OCI-M1 (cell line): ENCODE results near the gene PICK1.
"Not testable (repeated sequence)": the region's sequence is repeated elsewhere in the genome, so short reads cannot be mapped to it uniquely, and the experiment has no call there.

Experiments used
- DNase-seq: peaks from one replicate; lab custom pipeline; 2025; lab: John Stamatoyannopoulos, UW

The PICK1 gene

GRCh38 chr22:38030311-38031133 is 26.7 kb upstream of the PICK1 start:
- DNase-seq: no peak

GRCh38 chr22:38031491-38031890 is 25.7 kb upstream of the PICK1 start:
- DNase-seq: no peak

- peak; percentile 40 for DNase-seq
Measured at GRCh38 chr22:38032681-38033521, 24.3 kb upstream of the PICK1 start.

- DNase-seq: no peak
Measured at GRCh38 chr22:38033522-38034277, 23.5 kb upstream of the PICK1 start.

DNA sequence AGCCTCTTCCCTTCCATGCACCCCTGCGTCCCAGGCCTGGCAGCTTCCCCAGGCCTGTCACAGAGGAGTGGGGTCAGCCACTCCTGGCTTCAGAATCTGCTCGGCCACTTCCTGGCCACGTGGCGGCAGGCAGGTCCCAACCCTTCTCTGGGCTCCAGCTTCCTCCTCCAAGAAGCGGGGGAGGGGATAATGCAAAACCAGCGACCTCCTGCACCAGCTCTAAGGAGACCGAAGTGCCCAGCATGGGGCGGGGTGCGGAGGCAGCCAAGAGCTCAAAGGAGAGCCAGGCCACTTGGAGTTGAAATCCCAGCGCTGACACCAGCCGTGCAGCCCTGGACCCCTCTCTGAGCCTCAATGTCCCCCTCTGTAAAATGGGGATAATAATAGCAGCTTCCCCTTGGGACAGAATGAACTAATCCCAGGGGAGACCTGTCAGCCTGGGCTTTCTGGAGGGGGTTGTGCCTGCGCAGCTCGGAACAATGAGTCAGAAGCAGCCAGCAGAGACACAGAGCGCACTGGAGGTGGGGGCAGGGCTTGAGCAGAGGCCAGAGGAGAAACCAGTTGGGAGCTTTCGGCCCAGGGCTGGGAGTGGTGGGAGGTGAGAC is 22.8 kb upstream of the PICK1 start:
- peak; percentile 75 for DNase-seq

GRCh38 chr22:38034884-38035529 is 22.2 kb upstream of the PICK1 start:
- DNase-seq: no peak

GRCh38 chr22:38035530-38035885 is 21.7 kb upstream of the PICK1 start:
- no peak for DNase-seq

DNA sequence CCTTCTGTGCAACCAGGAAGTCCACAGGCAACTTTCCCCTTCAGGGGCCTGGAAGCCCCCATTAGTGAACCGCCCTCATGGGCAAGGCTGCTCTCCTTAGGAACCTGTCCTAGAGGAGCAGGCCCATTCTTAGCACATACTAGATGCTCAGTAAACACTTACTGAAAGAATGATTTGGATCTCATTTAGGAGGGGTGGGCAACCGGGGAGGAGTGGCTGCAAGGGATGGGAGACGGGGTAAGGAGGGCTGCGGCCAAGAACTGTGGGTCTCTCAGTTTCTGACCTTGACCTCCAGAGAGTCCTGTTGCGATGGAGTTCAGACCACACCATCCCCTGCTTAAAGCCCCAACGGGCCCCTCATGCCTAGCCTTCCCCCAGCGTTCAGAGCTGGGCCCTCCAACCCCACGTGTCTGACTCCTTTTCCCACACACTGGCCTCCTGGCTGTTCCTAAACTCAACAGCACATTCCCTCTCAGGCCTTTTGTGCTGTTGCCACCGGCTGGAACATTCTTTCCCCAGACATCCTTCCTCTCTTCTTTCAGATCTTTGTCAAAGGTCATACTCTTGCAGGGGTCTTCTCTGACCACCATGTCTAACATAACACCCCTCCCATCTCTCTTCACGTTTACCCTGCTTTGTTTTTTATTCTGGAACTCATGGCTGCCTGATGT is 20.7 kb upstream of the PICK1 start:
- DNase-seq: no peak

GRCh38 chr22:38037367-38038150 is 19.6 kb upstream of the PICK1 start:
- not testable (repeated sequence) for DNase-seq

- no peak for DNase-seq
Measured at GRCh38 chr22:38038426-38038825, 18.8 kb upstream of the PICK1 start.

DNA sequence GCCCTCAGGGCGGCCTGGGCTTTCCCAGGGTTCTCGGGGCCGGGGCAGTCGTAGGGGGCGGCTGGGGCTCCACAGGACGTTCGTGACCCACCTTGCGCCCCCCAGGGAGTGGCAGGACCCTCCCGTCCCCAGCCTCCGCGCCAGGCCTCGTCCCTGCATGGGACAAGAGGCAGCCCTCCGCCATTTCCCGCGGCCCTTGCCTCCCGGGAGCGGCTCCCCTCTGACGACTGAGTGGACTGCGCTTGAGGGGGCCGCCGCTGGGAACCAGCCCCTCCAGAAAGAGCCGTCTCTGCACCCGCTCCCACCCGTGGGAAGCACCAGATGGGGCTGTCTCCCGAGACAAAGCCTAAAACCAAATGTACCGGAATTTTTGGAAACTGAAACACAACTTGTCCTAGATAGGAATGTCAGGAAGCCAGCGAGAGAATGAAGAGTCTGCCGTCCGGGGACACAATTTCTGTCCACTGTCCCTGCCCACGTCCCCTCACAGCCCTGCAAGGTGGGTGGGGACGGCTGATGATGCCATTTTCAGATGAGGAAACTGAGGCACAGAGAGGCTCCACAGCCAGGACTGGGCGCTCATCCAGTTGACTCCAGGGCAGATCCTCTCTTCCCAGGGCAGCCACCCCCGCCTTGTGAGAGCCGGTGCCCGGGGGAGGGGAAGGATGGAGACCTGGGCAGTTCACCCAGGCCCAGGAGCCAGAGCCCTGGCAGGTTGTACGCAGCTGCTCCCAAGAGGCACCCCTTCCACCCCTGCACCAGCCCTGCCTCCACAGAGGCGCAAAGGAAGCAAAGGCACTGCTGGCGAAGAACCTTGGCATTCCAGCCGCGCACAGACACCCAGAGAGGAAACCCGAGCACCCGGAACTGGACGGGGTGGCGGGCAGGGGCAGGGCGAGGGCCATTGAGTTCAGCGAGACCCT is 18.1 kb upstream of the PICK1 start:
- DNase-seq: no peak

- DNase-seq: no peak
Measured at GRCh38 chr22:38040953-38041759, 16.0 kb upstream of the PICK1 start.

- no peak for DNase-seq
Measured at GRCh38 chr22:38041760-38042487, 15.3 kb upstream of the PICK1 start.

GRCh38 chr22:38042488-38042790 is 14.8 kb upstream of the PICK1 start:
- no peak for DNase-seq

- DNase-seq: no peak
Measured at GRCh38 chr22:38043151-38044039, 13.8 kb upstream of the PICK1 start.

GRCh38 chr22:38046070-38046748 is 11.0 kb upstream of the PICK1 start:
- DNase-seq: no peak
